Fibroblast of mammary gland (primary cell): Measurements from ENCODE around the gene SEL1L2.
A peak's percentile ranks its signal among the peaks of the same experiment; 100 is the strongest.

Source experiments
- DNase-seq: peaks from one replicate; pipeline ENCODE4 v3.0.0-alpha.2; 2010; ENCODE audit warnings: low read depth
- H3K4me3 ChIP-seq: 2 replicates; pipeline ENCODE4 v1.5.1; 2011; ENCODE audit warnings: low read depth, mild to moderate bottlenecking, low read length, moderate library complexity; ENCODE audit not compliant: control insufficient read depth
- TF ChIP-seq, protein P1 (sequence below): conservative IDR thresholded peaks from 2 replicates; pipeline ENCODE4 v1.5.1; 2011; ENCODE audit warnings: low read depth, low read length, inconsistent platforms; ENCODE audit not compliant: control insufficient read depth, insufficient read depth

The SEL1L2 gene, protein sequence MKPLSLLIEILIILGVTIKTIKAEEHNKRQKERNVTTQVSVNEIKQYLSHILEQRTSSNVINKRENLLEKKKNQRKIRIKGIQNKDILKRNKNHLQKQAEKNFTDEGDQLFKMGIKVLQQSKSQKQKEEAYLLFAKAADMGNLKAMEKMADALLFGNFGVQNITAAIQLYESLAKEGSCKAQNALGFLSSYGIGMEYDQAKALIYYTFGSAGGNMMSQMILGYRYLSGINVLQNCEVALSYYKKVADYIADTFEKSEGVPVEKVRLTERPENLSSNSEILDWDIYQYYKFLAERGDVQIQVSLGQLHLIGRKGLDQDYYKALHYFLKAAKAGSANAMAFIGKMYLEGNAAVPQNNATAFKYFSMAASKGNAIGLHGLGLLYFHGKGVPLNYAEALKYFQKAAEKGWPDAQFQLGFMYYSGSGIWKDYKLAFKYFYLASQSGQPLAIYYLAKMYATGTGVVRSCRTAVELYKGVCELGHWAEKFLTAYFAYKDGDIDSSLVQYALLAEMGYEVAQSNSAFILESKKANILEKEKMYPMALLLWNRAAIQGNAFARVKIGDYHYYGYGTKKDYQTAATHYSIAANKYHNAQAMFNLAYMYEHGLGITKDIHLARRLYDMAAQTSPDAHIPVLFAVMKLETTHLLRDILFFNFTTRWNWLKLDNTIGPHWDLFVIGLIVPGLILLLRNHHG

DNA sequence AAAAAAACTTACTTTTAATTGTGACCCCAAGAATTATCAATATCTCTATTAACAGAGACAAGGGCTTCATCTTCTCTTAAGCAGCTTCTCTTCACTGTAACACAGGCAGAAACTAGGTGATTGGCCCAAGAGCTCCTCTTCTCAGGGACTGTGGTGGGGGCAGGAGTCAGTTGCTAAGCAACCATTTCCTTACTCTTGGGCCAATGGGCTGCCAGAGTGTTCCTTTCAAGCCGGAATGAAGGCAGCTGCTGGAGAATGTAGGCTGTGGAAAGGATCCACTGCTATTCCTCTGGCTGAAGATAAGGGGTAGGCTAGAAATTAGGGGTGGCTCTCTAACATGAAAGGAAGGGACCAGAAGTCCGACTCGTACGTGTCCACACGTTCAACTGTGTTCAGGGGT is at the start of gene SEL1L2:
TSS of gene SEL1L2 (minus strand) at position 150 of the 400 bp plus-strand sequence. CDS start at position 70, 80 bp downstream.
- TF ChIP-seq, protein P1, sequence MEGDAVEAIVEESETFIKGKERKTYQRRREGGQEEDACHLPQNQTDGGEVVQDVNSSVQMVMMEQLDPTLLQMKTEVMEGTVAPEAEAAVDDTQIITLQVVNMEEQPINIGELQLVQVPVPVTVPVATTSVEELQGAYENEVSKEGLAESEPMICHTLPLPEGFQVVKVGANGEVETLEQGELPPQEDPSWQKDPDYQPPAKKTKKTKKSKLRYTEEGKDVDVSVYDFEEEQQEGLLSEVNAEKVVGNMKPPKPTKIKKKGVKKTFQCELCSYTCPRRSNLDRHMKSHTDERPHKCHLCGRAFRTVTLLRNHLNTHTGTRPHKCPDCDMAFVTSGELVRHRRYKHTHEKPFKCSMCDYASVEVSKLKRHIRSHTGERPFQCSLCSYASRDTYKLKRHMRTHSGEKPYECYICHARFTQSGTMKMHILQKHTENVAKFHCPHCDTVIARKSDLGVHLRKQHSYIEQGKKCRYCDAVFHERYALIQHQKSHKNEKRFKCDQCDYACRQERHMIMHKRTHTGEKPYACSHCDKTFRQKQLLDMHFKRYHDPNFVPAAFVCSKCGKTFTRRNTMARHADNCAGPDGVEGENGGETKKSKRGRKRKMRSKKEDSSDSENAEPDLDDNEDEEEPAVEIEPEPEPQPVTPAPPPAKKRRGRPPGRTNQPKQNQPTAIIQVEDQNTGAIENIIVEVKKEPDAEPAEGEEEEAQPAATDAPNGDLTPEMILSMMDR = no peak
- H3K4me3 ChIP-seq = no peak within 1 kb of the TSS
- no peak for DNase-seq

DNA sequence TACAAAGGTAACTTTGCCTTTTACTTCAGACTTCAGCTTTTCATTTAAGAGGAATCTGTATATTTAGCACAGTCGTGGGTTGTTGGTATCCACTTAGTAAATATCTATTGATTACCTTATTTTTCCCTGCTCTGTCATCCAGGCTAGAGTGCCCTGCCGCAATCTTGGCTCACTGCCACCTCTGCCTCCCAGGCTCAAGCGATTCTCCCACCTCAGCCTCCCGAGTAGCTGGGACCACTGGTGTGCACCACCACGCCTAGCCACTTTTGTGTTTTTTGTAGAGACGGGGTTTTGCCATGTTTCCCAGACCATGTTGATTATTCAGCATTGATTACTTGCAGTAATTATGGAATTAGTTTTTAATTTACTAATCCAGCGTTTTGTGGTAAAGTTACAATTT is 46.2 kb upstream of the SEL1L2 start:
- H3K4me3 ChIP-seq = no peak overlapping the region
- DNase-seq = no peak
- TF ChIP-seq, protein P1 = no peak

DNA sequence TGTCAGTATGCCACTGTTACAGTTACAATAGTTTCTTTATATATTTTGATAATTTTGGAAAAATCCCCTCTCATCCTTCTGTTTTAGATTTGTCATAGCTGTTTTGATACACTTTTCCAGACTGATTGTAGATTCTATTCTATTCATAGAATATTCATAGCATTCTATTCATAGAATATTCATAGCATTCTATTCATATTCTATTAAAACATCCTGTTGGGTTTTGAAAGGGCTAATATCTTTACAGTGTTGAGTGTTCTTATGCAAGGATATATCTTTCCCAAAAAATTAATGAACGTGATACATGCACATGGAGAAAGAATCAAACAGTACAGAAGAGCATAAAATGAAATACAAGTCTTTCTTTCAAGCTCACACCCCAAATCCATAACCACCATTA is 42.9 kb upstream of the SEL1L2 start:
- no peak for DNase-seq
- TF ChIP-seq, protein P1 = no peak
- H3K4me3 ChIP-seq = no peak overlapping the region

DNA sequence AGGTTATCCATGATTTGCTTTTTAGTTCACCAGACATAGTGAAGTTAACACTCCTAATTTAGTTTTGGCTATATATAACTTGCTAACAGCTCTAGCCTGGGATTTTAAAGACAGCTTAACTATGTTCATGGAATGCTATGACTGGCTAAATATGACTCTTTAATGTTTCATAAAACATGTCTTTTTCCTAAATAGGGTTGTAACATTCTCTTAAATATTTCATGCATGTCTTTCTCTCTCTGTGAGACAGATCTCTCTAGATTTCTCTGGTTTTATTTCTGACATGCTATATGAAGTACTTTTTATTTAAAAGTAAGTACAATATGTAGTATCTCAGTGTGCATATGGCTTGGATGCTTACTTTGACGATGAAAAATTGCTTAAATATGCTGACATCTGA is 40.6 kb upstream of the SEL1L2 start:
- DNase-seq = no peak
- TF ChIP-seq, protein P1 = no peak
- no peak overlapping the region for H3K4me3 ChIP-seq

DNA sequence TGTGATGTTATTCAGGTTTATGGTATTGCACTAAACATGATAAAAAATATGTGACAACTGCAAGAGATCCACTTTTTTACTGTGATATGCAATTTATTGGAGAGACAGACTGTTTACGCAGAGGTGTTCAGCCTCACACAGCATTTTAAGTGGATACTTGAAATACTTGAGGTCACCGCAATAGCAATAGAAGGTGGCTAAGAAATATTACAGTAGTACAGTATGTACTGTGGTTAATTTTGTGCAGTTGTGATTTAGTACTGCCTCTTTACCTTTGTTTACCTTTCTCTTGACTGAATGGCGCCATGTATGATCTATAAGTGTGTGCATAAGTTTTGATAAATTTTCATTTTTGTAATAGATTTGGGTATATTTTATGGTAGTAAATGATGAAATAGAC is 22.3 kb upstream of the SEL1L2 start:
- no peak for DNase-seq
- H3K4me3 ChIP-seq = no peak overlapping the region
- TF ChIP-seq, protein P1 = no peak

DNA sequence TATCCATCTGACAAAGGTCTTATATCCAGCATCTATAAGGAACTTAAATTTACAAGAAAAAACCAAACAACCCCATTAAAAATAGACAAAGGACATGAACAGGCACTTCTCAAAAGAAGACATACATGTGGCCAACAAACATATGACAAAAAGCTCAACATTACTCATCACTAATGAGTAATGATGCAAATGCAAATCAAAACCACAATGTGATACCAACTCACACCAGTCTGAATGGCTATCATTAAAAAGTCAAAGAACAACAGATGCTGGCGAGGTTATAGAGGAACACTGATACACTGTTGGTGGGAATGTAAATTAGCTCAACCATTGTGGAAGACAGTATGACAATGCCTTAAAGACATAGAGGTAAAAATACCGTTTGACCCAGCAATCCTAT is 18.8 kb upstream of the SEL1L2 start:
- no peak overlapping the region for H3K4me3 ChIP-seq
- TF ChIP-seq, protein P1 = no peak
- peak; percentile 36 for DNase-seq
